ENCODE measurements around the gene CELSR1.
"Not testable (repeated sequence)": the region's sequence is repeated elsewhere in the genome, so short reads cannot be mapped to it uniquely, and the experiment has no call there.

Gene CELSR1

GRCh38 chr22:46312848-46313247 lies 224.6 kb downstream of the CELSR1 start:
- DNase-seq, result not testable (repeated sequence)

DNA sequence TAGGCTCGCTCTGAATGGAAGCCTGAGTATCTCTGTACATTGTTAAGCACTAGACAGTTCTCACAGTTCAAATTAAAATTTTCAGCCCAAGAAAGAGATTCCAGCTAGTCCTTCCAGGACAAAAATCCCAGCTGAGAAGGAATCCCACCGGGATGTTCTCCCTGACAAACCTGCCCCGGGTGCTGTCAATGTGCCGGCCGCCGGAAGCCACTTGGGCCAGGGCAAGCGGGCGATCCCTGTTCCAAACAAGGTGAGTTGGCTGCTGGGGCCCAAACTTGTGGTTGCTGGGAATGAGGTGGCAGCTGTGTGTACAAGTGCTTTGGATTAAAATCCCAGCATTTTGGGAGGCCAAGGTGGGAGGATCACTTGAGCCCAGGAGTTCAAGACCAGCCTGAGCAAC lies 225.4 kb downstream of the CELSR1 start:
- no peak for DNase-seq
